ENCODE measurements around the gene EMD. TPM values are rescaled to one million over a fixed set of nuclear protein-coding genes. Genes with fewer than 3 reads are reported as not detected.
"Not testable (repeated sequence)": the region's sequence is repeated elsewhere in the genome, so short reads cannot be mapped to it uniquely, and the experiment has no call there.

Gene EMD
- total RNA-seq, 1 donor from 2014 or later = 64.1 TPM

DNA sequence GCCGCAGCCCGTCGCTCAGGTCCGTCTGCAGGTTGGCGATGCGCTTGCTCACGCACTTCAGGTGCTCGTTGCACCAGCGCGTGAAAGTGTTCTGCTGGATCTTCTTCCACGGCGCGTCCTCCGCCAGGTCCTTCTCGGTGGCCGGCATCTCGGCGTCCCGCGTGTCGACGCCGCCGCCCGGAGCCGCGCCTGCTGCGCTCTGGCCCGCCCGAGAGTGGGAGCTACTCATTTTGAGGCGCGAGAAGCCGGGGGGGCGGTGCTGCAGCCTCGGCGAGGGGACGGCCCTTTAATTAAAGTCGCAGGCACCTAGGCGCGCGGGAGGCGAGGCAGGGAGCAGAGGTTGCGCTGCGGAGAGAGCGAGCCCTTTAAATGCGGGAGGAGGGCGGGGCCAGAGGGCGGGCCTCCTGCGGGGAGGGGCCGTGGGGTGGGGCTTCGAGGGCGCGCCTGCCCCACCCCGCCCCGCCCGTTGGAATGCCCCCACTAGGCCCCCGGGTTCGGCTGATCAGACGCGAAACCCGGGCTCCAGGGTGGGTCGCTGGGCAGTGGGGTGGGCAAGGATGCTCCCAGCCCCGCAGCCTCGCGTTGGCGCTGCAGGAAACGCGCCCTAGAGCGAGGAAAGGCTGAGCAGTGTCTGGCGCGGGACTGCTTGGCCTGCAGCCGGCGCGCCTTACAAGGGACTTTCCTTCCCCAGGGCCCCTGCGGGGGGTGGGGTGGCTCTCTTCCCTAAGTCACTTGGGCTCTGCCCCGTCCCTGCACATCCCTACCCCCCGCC is 7.9 kb upstream of the EMD start:
- no peak for DNase-seq (ENCODE audit: extremely low read depth, low read depth, low spot score)

GRCh38 chrX:154371789-154372300 is 7.2 kb upstream of the EMD start:
- no peak for DNase-seq (ENCODE audit: extremely low read depth, low read depth, low spot score)

- no peak for DNase-seq (ENCODE audit: extremely low read depth, low read depth, low spot score)
Observed at GRCh38 chrX:154372612-154373022, 6.5 kb upstream of the EMD start.

DNA sequence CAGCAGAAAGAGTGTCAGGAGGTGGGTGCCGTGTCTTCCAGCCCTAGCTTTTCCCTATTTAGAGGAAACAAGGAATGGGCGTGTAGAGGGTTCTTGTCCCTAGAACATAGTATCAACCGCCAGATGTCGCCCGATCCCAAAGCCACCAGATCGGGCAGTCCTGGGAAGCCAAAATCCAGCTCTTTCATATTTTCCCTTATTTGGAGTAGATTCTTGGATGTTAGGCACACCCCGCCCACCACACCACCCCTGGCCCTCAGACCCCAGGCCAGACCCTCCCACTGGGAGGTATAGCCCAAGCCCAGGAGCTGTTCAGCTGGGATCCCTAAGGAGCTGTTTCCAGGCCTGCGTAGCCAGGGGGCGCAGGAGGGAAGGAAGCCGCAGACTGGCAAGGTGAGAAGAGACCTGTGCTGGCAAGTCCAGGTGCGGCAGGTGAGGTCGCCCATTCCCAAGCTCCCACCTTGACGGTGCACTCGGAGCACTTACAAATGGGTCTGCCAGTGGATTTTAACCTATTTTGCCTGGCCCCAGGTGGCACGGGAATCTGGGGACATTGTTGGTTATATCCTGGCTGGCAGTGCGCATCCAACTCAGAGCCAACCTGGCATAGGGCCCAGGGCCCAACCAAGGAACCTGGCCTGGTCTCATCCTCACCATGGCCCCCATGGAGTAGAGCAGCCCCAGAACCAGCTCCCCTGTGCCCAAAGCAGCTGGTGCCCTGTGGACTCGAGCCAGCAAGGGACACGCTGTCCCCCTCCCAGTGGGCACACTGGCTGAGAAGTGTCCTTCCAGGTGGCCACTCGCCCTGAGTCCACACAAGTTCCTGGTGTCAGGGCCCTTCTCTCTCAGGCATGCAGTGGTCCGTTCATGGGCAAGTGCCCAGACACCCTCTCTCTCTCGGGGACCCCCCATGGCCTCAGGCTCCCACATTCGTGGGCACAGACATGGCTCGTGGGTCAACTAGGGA is 5.5 kb upstream of the EMD start:
- DNase-seq (ENCODE audit: extremely low read depth, low read depth, low spot score) = no peak

DNA sequence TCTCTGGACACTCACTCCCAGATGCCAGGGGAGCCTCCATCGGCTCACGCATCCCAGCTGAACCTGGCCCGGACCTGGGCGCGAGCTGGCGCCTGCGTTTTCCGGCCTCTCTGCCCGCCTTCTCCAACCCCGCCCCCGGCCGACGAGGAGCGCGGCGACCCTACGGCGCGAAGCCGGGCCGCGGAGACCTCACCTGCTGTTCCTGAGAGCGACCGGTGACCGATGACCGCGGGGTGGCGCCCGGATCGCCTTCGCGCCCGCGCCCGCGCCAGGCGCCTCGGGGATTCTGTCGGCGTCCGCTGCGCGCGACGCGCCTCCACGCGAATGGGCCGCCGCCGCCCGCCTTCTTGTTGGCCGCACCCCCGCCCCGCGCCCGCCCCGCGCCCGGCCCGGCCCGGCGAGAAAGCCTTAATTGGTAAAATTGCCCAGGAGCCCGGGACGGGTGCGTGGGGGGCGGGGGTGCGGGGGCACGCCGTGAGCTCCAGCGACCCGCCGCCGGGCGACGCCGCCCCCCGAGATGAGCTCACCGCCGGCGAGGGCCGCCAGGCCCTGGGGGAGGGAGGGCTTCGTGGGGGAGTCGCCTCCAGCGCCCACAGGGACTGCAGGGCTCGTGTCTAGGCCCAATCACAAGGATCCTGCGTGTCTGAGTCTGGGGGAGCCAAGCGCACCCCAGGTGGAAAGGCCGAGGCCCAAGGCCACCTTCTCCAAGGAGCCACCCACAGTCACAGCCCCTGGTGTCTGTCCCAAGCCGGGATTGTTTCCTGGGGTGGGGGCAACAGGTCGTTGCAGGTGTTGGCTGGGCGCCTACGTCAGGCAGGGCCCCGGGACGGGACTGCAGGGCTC is 4.6 kb upstream of the EMD start, which contains the start of gene FLNA:
FLNA (minus strand) TSS at position 322 of the 843 bp plus-strand sequence. CDS start 3,389 bp downstream, outside the sequence.
- no peak for DNase-seq (ENCODE audit: extremely low read depth, low read depth, low spot score)

DNA sequence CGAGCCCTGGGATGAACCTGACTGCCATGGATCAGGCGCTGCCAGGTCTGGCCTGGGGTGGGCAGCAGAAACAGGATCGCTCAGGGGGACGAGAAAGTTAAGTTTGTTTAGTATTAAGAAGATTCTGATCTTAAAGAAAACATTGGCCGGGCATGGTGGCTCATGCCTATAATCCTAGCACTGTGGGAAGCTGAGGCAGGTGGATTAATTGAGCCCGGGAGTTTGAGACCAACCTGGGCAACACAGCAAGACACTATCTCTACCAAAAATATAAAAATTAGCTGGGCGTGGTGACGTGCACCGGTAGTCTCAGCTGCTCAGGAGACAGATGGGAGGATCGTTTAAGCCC is 4.0 kb upstream of the EMD start:
- DNase-seq (ENCODE audit: extremely low read depth, low read depth, low spot score) = no peak

DNA sequence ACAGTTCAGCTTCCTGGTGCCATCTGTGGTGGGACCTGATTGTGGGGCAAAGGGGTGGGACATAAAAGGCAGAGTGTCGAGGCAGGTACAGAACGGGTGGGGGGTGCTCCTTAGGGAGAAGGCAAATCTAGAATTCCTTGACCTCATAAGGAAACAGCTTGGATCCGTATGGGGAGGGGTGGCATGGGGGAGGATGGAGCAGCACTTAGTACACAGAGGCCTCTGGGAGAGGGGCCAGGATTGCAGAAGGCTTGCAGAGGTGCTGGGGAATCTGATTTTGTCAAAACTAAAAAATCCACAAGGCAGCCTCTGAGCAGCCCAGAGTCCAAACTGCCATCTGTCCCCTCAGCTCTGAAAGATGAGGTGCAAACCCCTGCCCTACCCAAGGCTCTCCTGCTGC is 2.3 kb upstream of the EMD start:
- DNase-seq (ENCODE audit: extremely low read depth, low read depth, low spot score) = no peak

- no peak for DNase-seq (ENCODE audit: extremely low read depth, low read depth, low spot score)
Observed at GRCh38 chrX:154378059-154378798, 866 bp upstream of the EMD start.

DNA sequence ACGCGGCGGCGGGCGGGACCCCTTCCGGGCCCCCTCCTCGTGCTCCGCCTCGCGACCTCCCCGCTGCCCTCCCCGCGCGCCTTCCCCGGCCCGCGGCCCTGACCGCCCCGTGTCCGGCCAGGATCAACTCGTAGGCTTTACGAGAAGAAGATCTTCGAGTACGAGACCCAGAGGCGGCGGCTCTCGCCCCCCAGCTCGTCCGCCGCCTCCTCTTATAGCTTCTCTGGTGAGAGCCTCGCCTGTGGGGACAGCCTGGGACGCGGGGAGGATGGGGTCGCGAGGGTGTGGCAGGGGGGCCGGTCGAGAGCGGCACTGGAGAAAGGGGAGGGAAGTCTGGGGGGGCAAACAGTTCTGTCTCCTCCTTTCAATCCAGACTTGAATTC is 465 bp downstream of the EMD start:
- no peak for DNase-seq (ENCODE audit: extremely low read depth, low read depth, low spot score)

- DNase-seq (ENCODE audit: extremely low read depth, low read depth, low spot score) = no peak
Observed at GRCh38 chrX:154380153-154380552, 1.1 kb downstream of the EMD start.

GRCh38 chrX:154380787-154381186 is 1.7 kb downstream of the EMD start:
- DNase-seq (ENCODE audit: extremely low read depth, low read depth, low spot score) = no peak

- DNase-seq (ENCODE audit: extremely low read depth, low read depth, low spot score) = no peak
Observed at GRCh38 chrX:154381271-154381670, 2.2 kb downstream of the EMD start.

GRCh38 chrX:154382483-154383069 is 3.5 kb downstream of the EMD start:
- no peak for DNase-seq (ENCODE audit: extremely low read depth, low read depth, low spot score)

DNA sequence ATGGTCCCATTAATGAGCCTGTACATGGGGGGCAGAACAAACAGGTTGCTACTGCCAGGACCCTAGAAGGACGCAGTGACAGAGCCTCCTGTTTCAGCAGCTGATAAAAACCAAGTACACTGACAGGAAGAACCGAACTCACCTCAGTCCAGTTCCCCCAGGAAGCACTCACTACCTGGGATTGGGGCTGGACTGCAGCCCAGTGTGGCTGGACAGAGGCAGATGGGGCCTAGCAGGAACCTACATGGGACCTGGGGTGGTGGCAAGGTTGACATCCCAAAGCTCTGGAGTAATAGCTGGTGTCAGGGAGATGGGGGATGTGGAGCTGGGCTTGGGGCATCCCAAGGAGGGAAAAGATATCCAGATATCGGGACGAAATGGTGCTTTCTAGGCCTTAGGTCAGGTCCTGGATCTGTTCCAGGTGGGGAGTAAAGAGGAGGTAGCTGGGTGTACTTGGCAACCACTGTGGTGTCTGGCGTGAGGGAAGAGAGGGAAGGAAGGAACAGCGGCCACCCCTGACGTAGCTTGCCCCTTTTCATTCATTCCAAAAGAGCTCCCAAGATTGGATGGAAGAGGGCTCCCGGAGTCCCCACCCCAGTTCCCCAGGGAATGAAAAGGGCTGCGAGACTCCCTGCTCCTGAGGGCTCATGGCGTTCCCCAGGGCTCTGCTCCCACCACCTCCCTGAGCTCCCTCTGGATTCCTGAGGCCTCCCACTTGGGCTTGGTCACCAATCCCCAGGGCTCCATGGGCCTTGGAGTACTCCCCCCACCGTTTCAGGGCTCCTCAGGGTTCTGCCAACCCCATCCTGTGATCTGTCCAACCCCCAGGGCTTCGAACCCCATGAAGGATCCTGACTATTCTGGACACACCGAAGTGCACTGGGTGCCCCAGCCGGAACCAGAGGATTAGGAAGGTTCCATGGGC is 4.5 kb downstream of the EMD start:
- DNase-seq (ENCODE audit: extremely low read depth, low read depth, low spot score) = no peak

GRCh38 chrX:154384284-154384892 is 5.3 kb downstream of the EMD start:
- DNase-seq (ENCODE audit: extremely low read depth, low read depth, low spot score) = no peak

DNA sequence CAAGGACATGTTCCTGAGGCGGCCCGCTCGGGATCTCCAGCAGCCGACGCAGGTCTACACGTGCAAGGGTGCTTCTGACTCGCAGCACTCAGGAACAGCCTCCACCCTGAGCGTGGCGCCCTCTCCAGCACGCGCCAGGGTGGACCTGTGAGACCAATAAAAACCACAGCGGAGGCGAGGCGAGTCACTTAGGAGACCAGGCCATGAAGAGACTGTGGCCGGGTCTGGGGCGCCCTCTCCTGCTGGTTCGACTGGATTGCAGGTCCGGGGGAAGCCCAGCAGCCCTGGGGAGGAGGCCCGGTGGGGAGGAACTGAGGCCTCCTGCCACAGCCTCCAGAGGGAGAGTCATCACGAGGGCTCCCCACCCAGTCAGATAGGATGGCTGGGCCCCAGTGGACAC is 9.0 kb downstream of the EMD start:
- DNase-seq (ENCODE audit: extremely low read depth, low read depth, low spot score) = not testable (repeated sequence)

GRCh38 chrX:154388649-154389048 is 9.6 kb downstream of the EMD start:
- not testable (repeated sequence) for DNase-seq (ENCODE audit: extremely low read depth, low read depth, low spot score)
